HepG2 (cell line): ENCODE measurements around the gene TMEM266. TPM values are rescaled to one million over a fixed set of nuclear protein-coding genes. Genes with fewer than 3 reads are reported as not detected.

Experiments
- ATAC-seq: fragments of 200-7000 bp; cut with Tn5 transposase; 3 replicates; pipeline ENCODE4 v1.9.1; 2020; ENCODE audit warnings: mild to moderate bottlenecking, moderate library complexity
- BruUV-seq: library from RNA; stranded (reverse); fragments of 400-500 nt; replicated peaks from 2 replicates; lab custom pipeline; 2021; lab: Mats Ljungman, UMichigan
- CTCF ChIA-PET: fragments of 300-600 bp; formaldehyde crosslinking; extraction: SDS; loops from one replicate; lab custom pipeline; 2021; ENCODE audit warnings: low total read pairs, inconsistent platforms, low intra/inter-chr PET ratio; lab: Yijun Ruan, JAX
- POLR2A ChIA-PET: fragments of 350-600 bp; sonication (Branson Sonifier 250); formaldehyde crosslinking; loops from one replicate; lab custom pipeline; 2020; ENCODE audit warnings: antibody characterized with exemption, inconsistent platforms; lab: Yijun Ruan, JAX
- DNase-seq: peaks from one replicate; pipeline ENCODE4 v3.0.0-alpha.2; 2015; ENCODE audit warnings: low spot score
- FAIRE-seq: peaks from 3 replicates; lab custom pipeline; 2011; peaks lifted over from hg19 to GRCh38; lab: Jason Lieb, UNC
- H2AFZ ChIP-seq: one replicate; pipeline ENCODE4 v1.6.1; 2011; ENCODE audit warnings: low read length, inconsistent platforms
- H3K27ac ChIP-seq: fragments of 300-600 bp; 3 replicates; pipeline ENCODE4 v1.8.0; 2011; ENCODE audit warnings: mixed run types, mild to moderate bottlenecking, mixed read lengths, low read length, inconsistent platforms; ENCODE audit not compliant: insufficient read depth; ENCODE audit errors: extremely low read length
- H3K27me3 ChIP-seq, 2 experiments: fragments of 200-600 bp in 1 of 2; 2 replicates in 1 of 2; 3 replicates in 1 of 2; pipeline versions ENCODE4 v1.6.0 to v1.8.0; 2011; ENCODE audit warnings: low read length in 2 of 2, mild to moderate bottlenecking in 2 of 2, moderate library complexity in 2 of 2, inconsistent platforms in 1 of 2; ENCODE audit not compliant: insufficient read depth in 2 of 2, control insufficient read depth in 1 of 2
- H3K36me3 ChIP-seq, 2 experiments: fragments of 200-600 bp in 1 of 2; replicated peaks in 1 of 2; 2 replicates in 1 of 2; 3 replicates in 1 of 2; pipeline versions ENCODE4 v1.5.1 to v1.8.0; 2011; ENCODE audit warnings: low read length in 2 of 2, inconsistent platforms in 1 of 2; ENCODE audit not compliant: insufficient read depth in 2 of 2, control insufficient read depth in 1 of 2
- H3K4me1 ChIP-seq: 2 replicates; pipeline ENCODE4 v1.5.1; 2012; ENCODE audit warnings: low read length, inconsistent platforms; ENCODE audit not compliant: insufficient read depth
- H3K4me2 ChIP-seq: 2 replicates; pipeline ENCODE4 v1.6.0; 2011; ENCODE audit warnings: low read depth, low read length, inconsistent platforms
- H3K4me3 ChIP-seq, 3 experiments: fragments of 200-600 bp in 1 of 3; sonication (generic), shearing (Covaris generic) in 1 of 3; replicated peaks in 1 of 3; 2 replicates each; pipeline ENCODE4 v1.5.1; 2011 to 2016; ENCODE audit warnings: low read length in 3 of 3, inconsistent platforms in 2 of 3, low read depth in 2 of 3, mild to moderate bottlenecking in 2 of 3, control low read depth in 1 of 3, mixed read lengths in 1 of 3; ENCODE audit not compliant: insufficient read depth in 1 of 3
- H3K79me2 ChIP-seq: one replicate; pipeline ENCODE4 v1.6.1; 2011; ENCODE audit warnings: low read length, inconsistent platforms; ENCODE audit not compliant: insufficient read depth
- H3K9ac ChIP-seq: 2 replicates; pipeline ENCODE4 v1.6.0; 2011; ENCODE audit warnings: mild to moderate bottlenecking, low read depth, low read length, inconsistent platforms; ENCODE audit not compliant: insufficient read depth
- H3K9me3 ChIP-seq: 2 replicates; pipeline ENCODE4 v1.5.1; 2012; ENCODE audit warnings: mild to moderate bottlenecking, low read length
- H4K20me1 ChIP-seq: 2 replicates; pipeline ENCODE4 v1.6.0; 2011; ENCODE audit warnings: inconsistent platforms, mild to moderate bottlenecking, low read length, moderate library complexity; ENCODE audit not compliant: insufficient read depth
- ARHGAP35 ChIP-seq: sonication (generic); formaldehyde crosslinking; IDR thresholded peaks from 2 replicates; pipeline ENCODE4 v1.9.0; 2022; ENCODE audit warnings: mild to moderate bottlenecking, inconsistent platforms, moderate library complexity, missing genetic modification reagents, borderline replicate concordance
- EHMT2 ChIP-seq: fragments of 200-600 bp; sonication (generic); IDR thresholded peaks from 2 replicates; pipeline ENCODE4 v1.7.0; 2017; ENCODE audit warnings: antibody characterized with exemption, low read depth, low read length, borderline replicate concordance
- ETV5 ChIP-seq: IDR thresholded peaks from 2 replicates; pipeline ENCODE4 v1.6.1; 2018; ENCODE audit warnings: missing biosample characterization, missing genetic modification reagents, inconsistent platforms, borderline replicate concordance
- MAFK ChIP-seq, 2 experiments: IDR thresholded peaks in 1 of 2; conservative IDR thresholded peaks in 1 of 2; 2 replicates each; pipeline ENCODE4 v1.6.1; 2011; ENCODE audit warnings: improper control_type of control experiment in 2 of 2, low read length in 2 of 2
- MED1 ChIP-seq: sonication (generic); formaldehyde crosslinking; IDR thresholded peaks from 2 replicates; pipeline ENCODE4 v1.4.0; 2020; ENCODE audit warnings: missing genetic modification reagents
- MTA3 ChIP-seq: sonication (generic); formaldehyde crosslinking; IDR thresholded peaks from 2 replicates; pipeline ENCODE4 v1.4.0; 2020; ENCODE audit warnings: missing genetic modification reagents
- NR2F2 ChIP-seq: IDR thresholded peaks from 2 replicates; pipeline ENCODE4 v1.6.1; 2012; ENCODE audit warnings: low read depth, inconsistent platforms, borderline replicate concordance
- SIN3A ChIP-seq: IDR thresholded peaks from 2 replicates; pipeline ENCODE4 v1.6.1; 2011; ENCODE audit warnings: low read depth, mild to moderate bottlenecking, control low read depth, low read length, borderline replicate concordance
- SNAPC5 ChIP-seq: sonication (generic); formaldehyde crosslinking; IDR thresholded peaks from 2 replicates; pipeline ENCODE4 v1.8.1; 2023; ENCODE audit warnings: mild to moderate bottlenecking, missing genetic modification reagents, borderline replicate concordance
- ZBTB37 ChIP-seq: sonication (generic); formaldehyde crosslinking; IDR thresholded peaks from 2 replicates; pipeline ENCODE4 v1.4.0; 2020; ENCODE audit warnings: mild to moderate bottlenecking, missing genetic modification reagents
- ZFP41 ChIP-seq: sonication (generic); formaldehyde crosslinking; IDR thresholded peaks from 2 replicates; pipeline ENCODE4 v1.4.0; 2020; ENCODE audit warnings: mild to moderate bottlenecking, missing genetic modification reagents, borderline replicate concordance
- ZNF383 ChIP-seq: sonication (generic); formaldehyde crosslinking; IDR thresholded peaks from 2 replicates; pipeline ENCODE4 v1.4.0; 2020; ENCODE audit warnings: missing genetic modification reagents, mild to moderate bottlenecking, borderline replicate concordance
- WGBS: methylation state at CpG from one replicate; pipeline ENCODE4 v1.1.6; 2017; ENCODE audit warnings: low lambda C conversion rate; 5-methylcytosine and 5-hydroxymethylcytosine counted together
- in situ Hi-C: cut with HindIII; loops from 2 replicates; pipeline ENCODE4 v1.10.0; 2017; ENCODE audit warnings: low pct_unique_long_range_greater_than_20kb; ENCODE audit not compliant: extremely low pct_ligation_motif_present
- intact Hi-C: fragments of 100-400 bp; cut with micrococcal nuclease; formaldehyde crosslinking; loops from one replicate; pipeline ENCODE4 v1.10.0; 2022; ENCODE audit not compliant: unreplicated experiment
- polyA plus RNA-seq, 8 experiments: library from polyadenylated mRNA; depleted of rRNA in 3 of 8; stranded (reverse) in 7 of 8; unstranded in 1 of 8; fragments of >200 nt; fragmentation: Illumina TruSeq in 4 of 8; extraction: Trizol in 4 of 8; gene quantifications; 2 replicates each; pipeline versions ENCODE4 v1.2.1 to v1.2.3, GENCODE V29; 2011 to 2016; ENCODE audit warnings: low read depth in 4 of 8, missing spikeins in 1 of 8, mixed read lengths in 1 of 8; ENCODE audit not compliant: insufficient read depth in 1 of 8
- total RNA-seq, 5 experiments: library from RNA; depleted of rRNA; stranded (reverse); fragments of >200 nt; fragmentation: Illumina TruSeq; extraction: Trizol; gene quantifications; 2 replicates each; pipeline ENCODE4 v1.2.3, GENCODE V29; 2016; ENCODE audit warnings: low read depth in 1 of 5
- TF ChIP-seq, protein P1 (sequence below): sonication (generic); formaldehyde crosslinking; IDR thresholded peaks from 2 replicates; pipeline ENCODE4 v1.5.0; 2020; ENCODE audit warnings: missing genetic modification reagents
- TF ChIP-seq, protein P2 (sequence below): sonication (generic); formaldehyde crosslinking; IDR thresholded peaks from 2 replicates; pipeline ENCODE4 v1.5.1; 2020; ENCODE audit warnings: missing genetic modification reagents, mild to moderate bottlenecking, borderline replicate concordance

The TMEM266 gene
- total and polyA plus RNA-seq, 2 of the 13 experiments (the other 11 are each of a cell fraction or from before 2014, with no cell fraction given) = 0.04 TPM; not detected in 1

GRCh38 chr15:76176059-76176458 lies 116.3 kb downstream of the TMEM266 start:
- FAIRE-seq (no peak), ATAC-seq (no peak), DNase-seq (no peak)
- Histone ChIP-seq H3K9ac (no peak overlapping the region), H2AFZ (no peak overlapping the region), H3K27ac (no peak overlapping the region), H3K36me3 (no peaks in the 10 kb centered on the region), H4K20me1 (no peaks in the 10 kb centered on the region), H3K9me3 (no peaks in the 10 kb centered on the region), H3K27me3 (peaks cover 10 to 71% of the 10 kb centered on the region in 2 experiments), H3K79me2 (no peaks in the 10 kb centered on the region), H3K4me2 (no peak overlapping the region), H3K4me3 (no peak overlapping the region), H3K4me1 (peaks cover 17% of the 10 kb centered on the region)
- ChIA-PET CTCF (no interaction called here), POLR2A (no interaction called here)
- 80% methylated on average over 5 of the region's 10 CpGs for WGBS
- no TSS peak for BruUV-seq
- intact Hi-C loops = no loop called here
- in situ Hi-C loops = no loop called here
- TF ChIP-seq ZFP41 (no peak), ETV5 (CRISPR knock-in tag) (no peak), ARHGAP35 (CRISPR knock-in tag) (no peak), SIN3A (no peak), ZNF383 (CRISPR knock-in tag) (no peak), EHMT2 (no peak), ZBTB37 (CRISPR knock-in tag) (no peak), NR2F2 (no peak), MAFK (conservative IDR thresholded peaks at IDR 0.05 in 1 of 2, IDR thresholded peaks at IDR 0.05 in 1 of 2; ENCODE audit: low read length in 2 of 2) (no peak), MED1 (CRISPR knock-in tag) (no peak), SNAPC5 (no peak), MTA3 (CRISPR knock-in tag) (no peak)
- TF ChIP-seq, protein P1, sequence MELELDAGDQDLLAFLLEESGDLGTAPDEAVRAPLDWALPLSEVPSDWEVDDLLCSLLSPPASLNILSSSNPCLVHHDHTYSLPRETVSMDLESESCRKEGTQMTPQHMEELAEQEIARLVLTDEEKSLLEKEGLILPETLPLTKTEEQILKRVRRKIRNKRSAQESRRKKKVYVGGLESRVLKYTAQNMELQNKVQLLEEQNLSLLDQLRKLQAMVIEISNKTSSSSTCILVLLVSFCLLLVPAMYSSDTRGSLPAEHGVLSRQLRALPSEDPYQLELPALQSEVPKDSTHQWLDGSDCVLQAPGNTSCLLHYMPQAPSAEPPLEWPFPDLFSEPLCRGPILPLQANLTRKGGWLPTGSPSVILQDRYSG (CRISPR knock-in tag) = no peak
- TF ChIP-seq, protein P2, sequence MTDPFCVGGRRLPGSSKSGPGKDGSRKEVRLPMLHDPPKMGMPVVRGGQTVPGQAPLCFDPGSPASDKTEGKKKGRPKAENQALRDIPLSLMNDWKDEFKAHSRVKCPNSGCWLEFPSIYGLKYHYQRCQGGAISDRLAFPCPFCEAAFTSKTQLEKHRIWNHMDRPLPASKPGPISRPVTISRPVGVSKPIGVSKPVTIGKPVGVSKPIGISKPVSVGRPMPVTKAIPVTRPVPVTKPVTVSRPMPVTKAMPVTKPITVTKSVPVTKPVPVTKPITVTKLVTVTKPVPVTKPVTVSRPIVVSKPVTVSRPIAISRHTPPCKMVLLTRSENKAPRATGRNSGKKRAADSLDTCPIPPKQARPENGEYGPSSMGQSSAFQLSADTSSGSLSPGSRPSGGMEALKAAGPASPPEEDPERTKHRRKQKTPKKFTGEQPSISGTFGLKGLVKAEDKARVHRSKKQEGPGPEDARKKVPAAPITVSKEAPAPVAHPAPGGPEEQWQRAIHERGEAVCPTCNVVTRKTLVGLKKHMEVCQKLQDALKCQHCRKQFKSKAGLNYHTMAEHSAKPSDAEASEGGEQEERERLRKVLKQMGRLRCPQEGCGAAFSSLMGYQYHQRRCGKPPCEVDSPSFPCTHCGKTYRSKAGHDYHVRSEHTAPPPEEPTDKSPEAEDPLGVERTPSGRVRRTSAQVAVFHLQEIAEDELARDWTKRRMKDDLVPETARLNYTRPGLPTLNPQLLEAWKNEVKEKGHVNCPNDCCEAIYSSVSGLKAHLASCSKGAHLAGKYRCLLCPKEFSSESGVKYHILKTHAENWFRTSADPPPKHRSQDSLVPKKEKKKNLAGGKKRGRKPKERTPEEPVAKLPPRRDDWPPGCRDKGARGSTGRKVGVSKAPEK (CRISPR knock-in tag) = no peak
